SHP77 (cell line): Measurements from ENCODE around the gene ASB5.

ENCODE experiments used
- DNase-seq, 2 experiments: peaks; one replicate each; lab custom pipeline; 2025; lab: John Stamatoyannopoulos, UW

The ASB5 gene

GRCh38 chr4:176277162-176277904, 8.3 kb upstream of the ASB5 start:
- DNase-seq = peak; percentile 31 to 42

- DNase-seq = no peak
These were observed 7.7 kb upstream of the ASB5 start for GRCh38 chr4:176276710-176277109.

GRCh38 chr4:176274441-176274840, 5.4 kb upstream of the ASB5 start:
- DNase-seq = no peak

- DNase-seq = no peak
These were observed 4.7 kb upstream of the ASB5 start for GRCh38 chr4:176273736-176274135.

GRCh38 chr4:176272799-176273198, 3.8 kb upstream of the ASB5 start:
- no peak for DNase-seq

- no peak for DNase-seq
These were observed 2.7 kb upstream of the ASB5 start for GRCh38 chr4:176271749-176272148.

GRCh38 chr4:176270669-176271068, 1.6 kb upstream of the ASB5 start:
- DNase-seq = peak; percentile 19 to 30

- no peak for DNase-seq
These were observed 3.0 kb downstream of the ASB5 start for GRCh38 chr4:176266026-176266425.

- DNase-seq = no peak
These were observed 6.8 kb downstream of the ASB5 start for GRCh38 chr4:176262243-176262642.

GRCh38 chr4:176261481-176261880, 7.5 kb downstream of the ASB5 start:
- no peak for DNase-seq

GRCh38 chr4:176261018-176261417, 8.0 kb downstream of the ASB5 start:
- no peak for DNase-seq

GRCh38 chr4:176259330-176260090, 9.5 kb downstream of the ASB5 start:
- DNase-seq = no peak

- no peak for DNase-seq
These were observed 10.9 kb downstream of the ASB5 start for GRCh38 chr4:176258135-176258534.

GRCh38 chr4:176256921-176257320, 12.1 kb downstream of the ASB5 start:
- no peak for DNase-seq

GRCh38 chr4:176242764-176243347, 26.2 kb downstream of the ASB5 start:
- no peak for DNase-seq

- DNase-seq = no peak
These were observed 27.3 kb downstream of the ASB5 start for GRCh38 chr4:176241703-176242102.

GRCh38 chr4:176238826-176239225, 30.2 kb downstream of the ASB5 start:
- no peak for DNase-seq

- DNase-seq = no peak
These were observed 30.8 kb downstream of the ASB5 start for GRCh38 chr4:176238157-176238610.

GRCh38 chr4:176236946-176237345, 32.1 kb downstream of the ASB5 start:
- DNase-seq = no peak

- no peak for DNase-seq
These were observed 38.2 kb downstream of the ASB5 start for GRCh38 chr4:176230836-176231235.

GRCh38 chr4:176229645-176230044, 39.4 kb downstream of the ASB5 start:
- DNase-seq = no peak

GRCh38 chr4:176226736-176227135, 42.3 kb downstream of the ASB5 start:
- DNase-seq = no peak

- no peak for DNase-seq
These were observed 45.5 kb downstream of the ASB5 start for GRCh38 chr4:176223561-176223960.
